Measurements from ENCODE around the gene JAG1. TPM values are rescaled to one million over a fixed set of nuclear protein-coding genes. Genes with fewer than 3 reads are reported as not detected.
"Not testable (repeated sequence)": the region's sequence is repeated elsewhere in the genome, so short reads cannot be mapped to it uniquely, and the experiment has no call there.

Gene JAG1
- total RNA-seq, 1 donor from 2014 or later, result 4.3 TPM

- ATAC-seq (no peak), DNase-seq (ENCODE audit: low spot score) (no peak)
Measured at GRCh38 chr20:10591946-10592521, 81.8 kb downstream of the JAG1 start.

GRCh38 chr20:10590950-10591671, 82.7 kb downstream of the JAG1 start:
- ATAC-seq, result no peak
- DNase-seq (ENCODE audit: low spot score), result no peak

- DNase-seq (ENCODE audit: low spot score); ATAC-seq: not testable (repeated sequence)
Measured at GRCh38 chr20:10590446-10590845, 83.4 kb downstream of the JAG1 start.

Other genes with a start within 250 kb of the JAG1 start
- 12.1 TPM for gene MKKS, start 239.8 kb downstream of the JAG1 start, total RNA-seq
- gene SLX4IP, start 238.7 kb downstream of the JAG1 start, total RNA-seq, result 3.0 TPM